GM23248 (cell line): ENCODE results near the gene APOC3. TPM values are rescaled to one million over a fixed set of nuclear protein-coding genes. Genes with fewer than 3 reads are reported as not detected.
"Not testable (repeated sequence)": the region's sequence is repeated elsewhere in the genome, so short reads cannot be mapped to it uniquely, and the experiment has no call there.

ENCODE experiments used
- DNase-seq: peaks from one replicate; pipeline ENCODE4 v3.0.0-alpha.2; 2015
- H2AFZ ChIP-seq: fragments of 200-600 bp; sonication (generic); 2 replicates; pipeline ENCODE4 v1.6.1; 2016; ENCODE audit warnings: antibody characterized with exemption
- H3F3A ChIP-seq: fragments of 200-600 bp; sonication (generic); 2 replicates; pipeline ENCODE4 v1.6.1; 2016; ENCODE audit warnings: mild to moderate bottlenecking, antibody characterized with exemption, mixed run types; ENCODE audit not compliant: insufficient read depth
- H3K27ac ChIP-seq: fragments of 200-600 bp; sonication (generic); 2 replicates; pipeline ENCODE4 v1.5.1; 2016; ENCODE audit warnings: mild to moderate bottlenecking
- H3K27me3 ChIP-seq: fragments of 200-600 bp; sonication (generic); replicated peaks from 2 replicates; pipeline ENCODE4 v1.6.1; 2016; ENCODE audit warnings: mild to moderate bottlenecking; ENCODE audit not compliant: insufficient read depth
- H3K36me3 ChIP-seq: fragments of 200-600 bp; sonication (generic); 2 replicates; pipeline ENCODE4 v1.6.1; 2016; ENCODE audit warnings: low read depth, mild to moderate bottlenecking
- H3K4me1 ChIP-seq: fragments of 200-600 bp; sonication (generic); 2 replicates; pipeline ENCODE4 v1.6.1; 2016; ENCODE audit warnings: mild to moderate bottlenecking; ENCODE audit not compliant: insufficient read depth
- H3K4me2 ChIP-seq: fragments of 200-600 bp; sonication (generic); one replicate; pipeline ENCODE4 v1.6.1; 2016; ENCODE audit warnings: mild to moderate bottlenecking; ENCODE audit not compliant: unreplicated experiment
- H3K4me3 ChIP-seq: fragments of 200-600 bp; sonication (generic); 2 replicates; pipeline ENCODE4 v1.5.1; 2016; ENCODE audit warnings: mild to moderate bottlenecking
- H3K79me2 ChIP-seq: fragments of 200-600 bp; sonication (generic); 2 replicates; pipeline ENCODE4 v1.6.1; 2016; ENCODE audit warnings: mild to moderate bottlenecking; ENCODE audit not compliant: insufficient read depth
- H3K9ac ChIP-seq: fragments of 200-600 bp; sonication (generic); 2 replicates; pipeline ENCODE4 v1.6.1; 2016; ENCODE audit warnings: mild to moderate bottlenecking
- H3K9me2 ChIP-seq: fragments of 200-600 bp; sonication (generic); 2 replicates; pipeline ENCODE4 v1.6.1; 2016; ENCODE audit warnings: mixed run types, mild to moderate bottlenecking, moderate library complexity; ENCODE audit not compliant: insufficient read depth
- H3K9me3 ChIP-seq: fragments of 200-600 bp; sonication (generic); one replicate; pipeline ENCODE4 v1.6.1; 2017; ENCODE audit warnings: low read depth
- H4K20me1 ChIP-seq: fragments of 200-600 bp; sonication (generic); 2 replicates; pipeline ENCODE4 v1.6.0; 2016; ENCODE audit not compliant: insufficient read depth
- EZH2 ChIP-seq: fragments of 200-600 bp; sonication (generic); IDR thresholded peaks from 2 replicates; pipeline ENCODE4 v1.6.1; 2018; ENCODE audit warnings: antibody characterized with exemption, mild to moderate bottlenecking; ENCODE audit not compliant: insufficient read depth, poor library complexity, severe bottlenecking
- EZH2phosphoT487 ChIP-seq: fragments of 200-600 bp; sonication (generic); IDR thresholded peaks from 2 replicates; pipeline ENCODE4 v1.6.1; 2018; ENCODE audit warnings: antibody characterized with exemption, moderate library complexity, mild to moderate bottlenecking, low read depth; ENCODE audit not compliant: insufficient read depth
- WGBS, 2 experiments: methylation state at CpG; one replicate each; pipeline ENCODE4 v1.1.6; 2015 to 2017; ENCODE audit warnings: low lambda C conversion rate in 2 of 2, low coverage in 1 of 2; ENCODE audit errors: missing lambda C conversion rate in 2 of 2; 5-methylcytosine and 5-hydroxymethylcytosine counted together
- in situ Hi-C: fragments of 300-500 bp; cut with MboI; formaldehyde crosslinking; loops from 2 replicates; pipeline ENCODE4 v1.15.0; 2020
- polyA plus RNA-seq: library from polyadenylated mRNA; unstranded; fragments of >200 nt; fragmentation: Nextera tagmentation; extraction: Ambion mirVana; gene quantifications from 2 replicates; pipeline ENCODE4 v1.2.1, GENCODE V29; 2016
- total RNA-seq: library from RNA; depleted of rRNA; stranded (reverse); fragments of >200 nt; shearing (Covaris generic); gene quantifications from 2 replicates; pipeline ENCODE4 v1.2.3, GENCODE V29; 2014

Gene APOC3
- total and polyA plus RNA-seq, 2 experiments from 2014 or later = not detected

DNA sequence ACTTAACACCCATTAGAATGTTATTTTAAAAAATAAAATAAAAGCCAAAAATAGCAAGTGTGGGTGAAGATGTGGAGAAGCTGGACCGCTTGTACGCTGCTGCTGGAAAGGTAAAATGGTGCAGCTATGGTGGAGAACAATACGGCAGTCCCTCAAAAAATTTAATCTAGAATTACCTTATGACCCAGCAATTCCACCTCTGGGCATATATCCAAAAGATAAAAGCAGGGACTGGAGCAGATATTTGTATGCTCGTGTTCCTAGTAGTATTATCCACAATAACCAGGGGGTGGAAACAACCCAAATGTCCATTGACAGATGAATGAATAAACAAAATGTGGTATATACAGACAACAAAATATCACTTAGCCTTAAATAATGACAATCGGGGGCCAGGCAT lies 31.9 kb upstream of the APOC3 start:
- no peak overlapping the region for H3K27ac ChIP-seq
- in situ Hi-C loops = no loop called here

DNA sequence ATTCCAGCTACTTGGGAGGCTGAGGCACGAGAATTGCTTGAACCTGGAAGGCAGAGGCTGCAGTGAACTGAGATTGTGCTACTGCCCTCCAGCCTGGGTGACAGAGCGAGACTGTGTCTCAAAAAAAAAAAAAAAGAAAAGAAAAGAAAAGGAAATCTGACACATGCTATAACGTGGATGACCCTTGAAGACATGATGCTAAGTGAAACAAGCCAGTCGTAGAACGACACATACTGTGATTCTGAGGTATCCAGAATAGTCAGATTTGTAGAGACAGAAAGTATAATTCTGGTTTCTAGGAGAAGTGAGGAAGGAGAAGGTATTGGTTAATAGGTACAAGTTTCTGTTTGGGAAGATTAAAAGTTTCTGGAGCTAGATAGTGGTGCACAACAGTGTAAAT lies 31.3 kb upstream of the APOC3 start:
- H3K9me3 ChIP-seq = no peaks in the 10 kb centered on the region
- no peak overlapping the region for H2AFZ ChIP-seq
- peaks cover 14% of the 10 kb centered on the region for H3K4me1 ChIP-seq
- H3K9ac ChIP-seq = no peak overlapping the region
- TF ChIP-seq EZH2phosphoT487 (no peak), EZH2 (no peak)
- H3K9me2 ChIP-seq = no peaks in the 10 kb centered on the region
- H3K4me2 ChIP-seq = no peak overlapping the region
- H3K4me3 ChIP-seq = no peak overlapping the region
- no peaks in the 10 kb centered on the region for H3K36me3 ChIP-seq
- no peak for DNase-seq
- H4K20me1 ChIP-seq = no peaks in the 10 kb centered on the region
- in situ Hi-C loops = no loop called here
- H3K27ac ChIP-seq = no peak overlapping the region
- H3K27me3 ChIP-seq = no peaks in the 10 kb centered on the region
- WGBS, 2 experiments = 67 to 75% methylated on average over 5 of the region's 5 CpGs
- H3K79me2 ChIP-seq = no peaks in the 10 kb centered on the region
- peaks cover 10% of the 10 kb centered on the region for H3F3A ChIP-seq

More for the DNA sequence above, 31.9 kb upstream of the APOC3 start:
- no peak overlapping the region for H2AFZ ChIP-seq
- H3K27me3 ChIP-seq = no peaks in the 10 kb centered on the region
- H3K9me3 ChIP-seq = no peaks in the 10 kb centered on the region
- H3K36me3 ChIP-seq = no peaks in the 10 kb centered on the region
- H3K4me2 ChIP-seq = no peak overlapping the region
- H3K9ac ChIP-seq = no peak overlapping the region
- H3K4me3 ChIP-seq = no peak overlapping the region
- DNase-seq = no peak
- no peaks in the 10 kb centered on the region for H3K79me2 ChIP-seq
- H4K20me1 ChIP-seq = no peaks in the 10 kb centered on the region
- WGBS, 2 experiments = 87% methylated on average over 5 of the region's 5 CpGs
- H3F3A ChIP-seq = peaks cover 14% of the 10 kb centered on the region
- no peaks in the 10 kb centered on the region for H3K9me2 ChIP-seq
- peaks cover 18% of the 10 kb centered on the region for H3K4me1 ChIP-seq
- TF ChIP-seq EZH2phosphoT487 = no peak

DNA sequence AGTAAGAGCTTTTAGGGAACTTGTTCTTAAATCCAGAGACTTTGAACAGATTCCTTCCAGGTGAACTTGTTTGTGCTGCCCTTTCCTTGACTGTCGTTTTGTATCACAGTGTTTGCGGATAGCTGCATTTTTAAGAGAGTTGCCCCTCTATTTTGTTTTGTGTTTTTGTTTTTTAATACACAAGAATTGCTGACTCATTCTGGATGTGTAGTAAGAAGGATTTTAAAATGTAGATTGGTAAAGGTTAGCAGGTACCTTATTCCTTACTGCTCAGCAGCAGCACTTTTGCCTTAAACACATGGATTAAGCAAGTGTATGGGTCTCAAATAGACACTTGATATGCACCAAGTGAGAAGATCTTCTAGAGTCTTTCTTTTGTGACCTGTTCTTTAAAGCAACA lies 29.1 kb upstream of the APOC3 start:
- H3K4me3 ChIP-seq = no peak overlapping the region
- no peaks in the 10 kb centered on the region for H3K9me3 ChIP-seq
- no peaks in the 10 kb centered on the region for H3K4me1 ChIP-seq
- TF ChIP-seq EZH2 = no peak
- TF ChIP-seq EZH2phosphoT487 = no peak
- no peak overlapping the region for H2AFZ ChIP-seq
- DNase-seq = no peak
- 93 to 94% methylated on average over 2 of the region's 2 CpGs for WGBS, 2 experiments
- no peaks in the 10 kb centered on the region for H3F3A ChIP-seq
- in situ Hi-C loops = no loop called here
- H3K4me2 ChIP-seq = no peak overlapping the region
- no peaks in the 10 kb centered on the region for H3K79me2 ChIP-seq
- no peaks in the 10 kb centered on the region for H3K9me2 ChIP-seq
- no peak overlapping the region for H3K27ac ChIP-seq
- no peaks in the 10 kb centered on the region for H3K36me3 ChIP-seq
- H3K27me3 ChIP-seq = no peaks in the 10 kb centered on the region
- no peak overlapping the region for H3K9ac ChIP-seq
- no peaks in the 10 kb centered on the region for H4K20me1 ChIP-seq

DNA sequence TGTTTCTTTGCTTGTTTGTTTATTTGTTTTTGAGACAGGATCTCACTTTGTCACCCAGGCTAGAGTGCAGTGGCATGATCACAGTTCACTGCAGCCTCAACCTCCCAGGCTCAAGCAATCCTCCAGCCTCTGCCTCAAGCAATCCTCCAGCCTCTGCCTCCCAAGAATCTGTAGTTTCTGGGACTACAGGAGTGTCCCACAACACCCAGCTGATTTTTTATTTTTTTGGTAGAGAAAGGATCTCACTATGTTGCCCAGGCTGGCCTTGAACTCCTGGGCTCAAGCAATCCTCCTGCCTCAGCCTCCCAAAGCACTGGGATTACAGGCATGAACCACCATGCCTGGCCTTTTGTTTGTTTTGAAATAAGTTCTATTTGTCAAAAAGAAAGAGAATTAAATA lies 28.0 kb upstream of the APOC3 start:
- in situ Hi-C loops, H3K9me3 ChIP-seq, H3K4me3 ChIP-seq, DNase-seq, H3K79me2 ChIP-seq, H3K4me2 ChIP-seq, H3K4me1 ChIP-seq, H3K36me3 ChIP-seq, H4K20me1 ChIP-seq, H3K27ac ChIP-seq, H3K27me3 ChIP-seq, H2AFZ ChIP-seq, H3K9ac ChIP-seq, H3F3A ChIP-seq, H3K9me2 ChIP-seq: not testable (repeated sequence)

DNA sequence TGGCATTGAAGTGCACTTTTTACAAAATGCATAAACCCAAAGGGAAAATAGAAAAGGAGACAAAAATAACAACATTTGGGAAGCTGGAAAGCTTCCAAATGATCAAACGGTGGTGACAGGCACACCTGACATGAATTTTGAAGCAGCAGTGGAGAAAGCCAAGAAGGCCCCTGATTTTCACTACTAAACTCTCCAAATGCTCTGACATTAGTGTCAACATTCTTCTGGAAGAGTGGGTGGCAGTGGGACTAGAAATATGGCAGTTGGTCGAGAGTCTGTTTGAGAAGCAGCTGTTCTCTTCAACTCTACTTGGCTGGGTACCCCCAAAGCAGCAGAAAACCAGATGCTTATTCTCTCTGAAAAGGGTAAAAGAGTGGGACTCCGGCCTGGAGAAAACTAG lies 25.7 kb upstream of the APOC3 start:
- Histone ChIP-seq H3K9me2 (no peaks in the 10 kb centered on the region), H3K36me3 (no peaks in the 10 kb centered on the region), H3K9ac (no peak overlapping the region), H3K9me3 (no peaks in the 10 kb centered on the region), H3F3A (no peaks in the 10 kb centered on the region), H3K27ac (no peak overlapping the region), H4K20me1 (no peaks in the 10 kb centered on the region), H2AFZ (no peak overlapping the region), H3K4me1 (peaks cover 6% of the 10 kb centered on the region), H3K79me2 (no peaks in the 10 kb centered on the region), H3K4me2 (no peak overlapping the region), H3K4me3 (no peak overlapping the region), H3K27me3 (no peaks in the 10 kb centered on the region)
- TF ChIP-seq EZH2phosphoT487 (no peak), EZH2 (no peak)
- WGBS, 2 experiments = 33 to 34% methylated on average over 3 of the region's 3 CpGs
- no peak for DNase-seq
- in situ Hi-C loops = no loop called here
